ENCODE measurements around the gene RABL3. TPM values are rescaled to one million over a fixed set of nuclear protein-coding genes. Genes with fewer than 3 reads are reported as not detected.

RABL3 gene
- total and polyA plus RNA-seq, 2 of the 13 experiments (the other 11 are each of a cell fraction or from before 2014, with no cell fraction given), result 4.8 to 31.9 TPM

DNA sequence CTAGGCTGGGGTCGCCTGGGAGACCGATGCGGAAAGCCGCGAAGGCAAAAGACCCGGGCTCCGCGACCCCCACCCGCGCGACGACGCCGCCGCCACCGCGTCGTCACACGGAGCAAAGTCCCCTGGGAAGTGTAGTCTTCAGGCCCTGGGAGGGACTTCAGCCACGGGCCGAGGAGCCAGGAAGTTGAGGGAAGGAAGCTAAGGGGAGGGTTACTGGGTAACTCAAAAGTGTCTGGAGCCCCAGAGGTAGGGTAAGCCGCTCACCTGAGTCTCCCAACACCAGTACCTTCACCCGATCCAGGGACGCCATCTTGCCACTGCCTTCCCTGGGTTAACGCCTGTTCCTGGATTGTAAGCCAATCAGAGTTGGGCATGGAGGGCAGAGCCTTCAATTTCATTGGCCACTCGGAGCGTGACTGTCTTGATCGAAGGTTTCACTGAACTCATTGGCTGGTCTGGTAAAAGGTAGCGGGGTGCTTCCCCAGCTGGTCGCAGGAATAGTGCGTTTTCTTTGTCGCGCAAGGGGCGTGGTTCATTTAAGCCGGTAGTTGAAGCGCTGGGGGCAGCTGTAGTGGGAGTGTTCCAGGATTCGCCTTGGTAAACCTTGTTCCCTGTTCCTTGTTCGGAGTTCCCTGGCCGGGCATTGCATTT is at the start of gene RABL3, which contains the start of gene GTF2E1 (continued):
- TF ChIP-seq, protein P1, sequence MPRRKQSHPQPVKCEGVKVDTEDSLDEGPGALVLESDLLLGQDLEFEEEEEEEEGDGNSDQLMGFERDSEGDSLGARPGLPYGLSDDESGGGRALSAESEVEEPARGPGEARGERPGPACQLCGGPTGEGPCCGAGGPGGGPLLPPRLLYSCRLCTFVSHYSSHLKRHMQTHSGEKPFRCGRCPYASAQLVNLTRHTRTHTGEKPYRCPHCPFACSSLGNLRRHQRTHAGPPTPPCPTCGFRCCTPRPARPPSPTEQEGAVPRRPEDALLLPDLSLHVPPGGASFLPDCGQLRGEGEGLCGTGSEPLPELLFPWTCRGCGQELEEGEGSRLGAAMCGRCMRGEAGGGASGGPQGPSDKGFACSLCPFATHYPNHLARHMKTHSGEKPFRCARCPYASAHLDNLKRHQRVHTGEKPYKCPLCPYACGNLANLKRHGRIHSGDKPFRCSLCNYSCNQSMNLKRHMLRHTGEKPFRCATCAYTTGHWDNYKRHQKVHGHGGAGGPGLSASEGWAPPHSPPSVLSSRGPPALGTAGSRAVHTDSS (CRISPR knock-in tag; conservative IDR thresholded peaks at IDR 0.05), result no peak
- TF ChIP-seq ZFY (CRISPR knock-in tag; IDR thresholded peaks at IDR 0.05) (peak; percentile 70; the same call in 1 of the 2 replicates), POGZ (CRISPR knock-in tag; IDR thresholded peaks at IDR 0.05) (peak; percentile 98), SIN3A (IDR thresholded peaks at IDR 0.05; ENCODE audit: borderline replicate concordance, low read depth, low read length) (peak; percentile 96), ZNF788 (CRISPR knock-in tag; IDR thresholded peaks at IDR 0.05; ENCODE audit: borderline replicate concordance) (peak; percentile 68), TBX2 (CRISPR knock-in tag; IDR thresholded peaks at IDR 0.05; ENCODE audit: borderline replicate concordance) (peak; percentile 63; the same call in 1 of the 2 replicates), SALL1 (CRISPR knock-in tag; IDR thresholded peaks at IDR 0.05) (peak; percentile 45; the same call in 1 of the 2 replicates), SRSF1 (optimal IDR thresholded peaks at IDR 0.05; ENCODE audit: low read depth, low read length) (peak; percentile 72), ZNF143 (CRISPR knock-in tag; IDR thresholded peaks at IDR 0.05) (peak; percentile 93), ZFP90 (CRISPR knock-in tag; IDR thresholded peaks at IDR 0.05; ENCODE audit: borderline replicate concordance) (peak; percentile 59; the same call in 1 of the 2 replicates), SNAI1 (CRISPR knock-in tag; IDR thresholded peaks at IDR 0.05; ENCODE audit: borderline replicate concordance) (peak; percentile 62; the same call in 1 of the 2 replicates), HIVEP1 (CRISPR knock-in tag; IDR thresholded peaks at IDR 0.05) (peak; percentile 60), PHF8 (CRISPR knock-in tag; IDR thresholded peaks at IDR 0.05) (peak; percentile 83)
- TF ChIP-seq, protein P2, sequence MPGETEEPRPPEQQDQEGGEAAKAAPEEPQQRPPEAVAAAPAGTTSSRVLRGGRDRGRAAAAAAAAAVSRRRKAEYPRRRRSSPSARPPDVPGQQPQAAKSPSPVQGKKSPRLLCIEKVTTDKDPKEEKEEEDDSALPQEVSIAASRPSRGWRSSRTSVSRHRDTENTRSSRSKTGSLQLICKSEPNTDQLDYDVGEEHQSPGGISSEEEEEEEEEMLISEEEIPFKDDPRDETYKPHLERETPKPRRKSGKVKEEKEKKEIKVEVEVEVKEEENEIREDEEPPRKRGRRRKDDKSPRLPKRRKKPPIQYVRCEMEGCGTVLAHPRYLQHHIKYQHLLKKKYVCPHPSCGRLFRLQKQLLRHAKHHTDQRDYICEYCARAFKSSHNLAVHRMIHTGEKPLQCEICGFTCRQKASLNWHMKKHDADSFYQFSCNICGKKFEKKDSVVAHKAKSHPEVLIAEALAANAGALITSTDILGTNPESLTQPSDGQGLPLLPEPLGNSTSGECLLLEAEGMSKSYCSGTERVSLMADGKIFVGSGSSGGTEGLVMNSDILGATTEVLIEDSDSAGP (CRISPR knock-in tag; IDR thresholded peaks at IDR 0.05; ENCODE audit: borderline replicate concordance), result peak; percentile 47; the same call in 1 of the 2 replicates
- TF ChIP-seq, protein P3, sequence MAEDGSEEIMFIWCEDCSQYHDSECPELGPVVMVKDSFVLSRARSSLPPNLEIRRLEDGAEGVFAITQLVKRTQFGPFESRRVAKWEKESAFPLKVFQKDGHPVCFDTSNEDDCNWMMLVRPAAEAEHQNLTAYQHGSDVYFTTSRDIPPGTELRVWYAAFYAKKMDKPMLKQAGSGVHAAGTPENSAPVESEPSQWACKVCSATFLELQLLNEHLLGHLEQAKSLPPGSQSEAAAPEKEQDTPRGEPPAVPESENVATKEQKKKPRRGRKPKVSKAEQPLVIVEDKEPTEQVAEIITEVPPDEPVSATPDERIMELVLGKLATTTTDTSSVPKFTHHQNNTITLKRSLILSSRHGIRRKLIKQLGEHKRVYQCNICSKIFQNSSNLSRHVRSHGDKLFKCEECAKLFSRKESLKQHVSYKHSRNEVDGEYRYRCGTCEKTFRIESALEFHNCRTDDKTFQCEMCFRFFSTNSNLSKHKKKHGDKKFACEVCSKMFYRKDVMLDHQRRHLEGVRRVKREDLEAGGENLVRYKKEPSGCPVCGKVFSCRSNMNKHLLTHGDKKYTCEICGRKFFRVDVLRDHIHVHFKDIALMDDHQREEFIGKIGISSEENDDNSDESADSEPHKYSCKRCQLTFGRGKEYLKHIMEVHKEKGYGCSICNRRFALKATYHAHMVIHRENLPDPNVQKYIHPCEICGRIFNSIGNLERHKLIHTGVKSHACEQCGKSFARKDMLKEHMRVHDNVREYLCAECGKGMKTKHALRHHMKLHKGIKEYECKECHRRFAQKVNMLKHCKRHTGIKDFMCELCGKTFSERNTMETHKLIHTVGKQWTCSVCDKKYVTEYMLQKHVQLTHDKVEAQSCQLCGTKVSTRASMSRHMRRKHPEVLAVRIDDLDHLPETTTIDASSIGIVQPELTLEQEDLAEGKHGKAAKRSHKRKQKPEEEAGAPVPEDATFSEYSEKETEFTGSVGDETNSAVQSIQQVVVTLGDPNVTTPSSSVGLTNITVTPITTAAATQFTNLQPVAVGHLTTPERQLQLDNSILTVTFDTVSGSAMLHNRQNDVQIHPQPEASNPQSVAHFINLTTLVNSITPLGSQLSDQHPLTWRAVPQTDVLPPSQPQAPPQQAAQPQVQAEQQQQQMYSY (CRISPR knock-in tag; IDR thresholded peaks at IDR 0.05), result 0 out of 2 replicates have a peak, but pooled peaks have one; percentile 0
- TF ChIP-seq, protein P4, sequence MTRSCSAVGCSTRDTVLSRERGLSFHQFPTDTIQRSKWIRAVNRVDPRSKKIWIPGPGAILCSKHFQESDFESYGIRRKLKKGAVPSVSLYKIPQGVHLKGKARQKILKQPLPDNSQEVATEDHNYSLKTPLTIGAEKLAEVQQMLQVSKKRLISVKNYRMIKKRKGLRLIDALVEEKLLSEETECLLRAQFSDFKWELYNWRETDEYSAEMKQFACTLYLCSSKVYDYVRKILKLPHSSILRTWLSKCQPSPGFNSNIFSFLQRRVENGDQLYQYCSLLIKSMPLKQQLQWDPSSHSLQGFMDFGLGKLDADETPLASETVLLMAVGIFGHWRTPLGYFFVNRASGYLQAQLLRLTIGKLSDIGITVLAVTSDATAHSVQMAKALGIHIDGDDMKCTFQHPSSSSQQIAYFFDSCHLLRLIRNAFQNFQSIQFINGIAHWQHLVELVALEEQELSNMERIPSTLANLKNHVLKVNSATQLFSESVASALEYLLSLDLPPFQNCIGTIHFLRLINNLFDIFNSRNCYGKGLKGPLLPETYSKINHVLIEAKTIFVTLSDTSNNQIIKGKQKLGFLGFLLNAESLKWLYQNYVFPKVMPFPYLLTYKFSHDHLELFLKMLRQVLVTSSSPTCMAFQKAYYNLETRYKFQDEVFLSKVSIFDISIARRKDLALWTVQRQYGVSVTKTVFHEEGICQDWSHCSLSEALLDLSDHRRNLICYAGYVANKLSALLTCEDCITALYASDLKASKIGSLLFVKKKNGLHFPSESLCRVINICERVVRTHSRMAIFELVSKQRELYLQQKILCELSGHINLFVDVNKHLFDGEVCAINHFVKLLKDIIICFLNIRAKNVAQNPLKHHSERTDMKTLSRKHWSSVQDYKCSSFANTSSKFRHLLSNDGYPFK (CRISPR knock-in tag; IDR thresholded peaks at IDR 0.05; ENCODE audit: borderline replicate concordance), result peak; percentile 80; the same call in 1 of the 2 replicates
- TF ChIP-seq, protein P5, sequence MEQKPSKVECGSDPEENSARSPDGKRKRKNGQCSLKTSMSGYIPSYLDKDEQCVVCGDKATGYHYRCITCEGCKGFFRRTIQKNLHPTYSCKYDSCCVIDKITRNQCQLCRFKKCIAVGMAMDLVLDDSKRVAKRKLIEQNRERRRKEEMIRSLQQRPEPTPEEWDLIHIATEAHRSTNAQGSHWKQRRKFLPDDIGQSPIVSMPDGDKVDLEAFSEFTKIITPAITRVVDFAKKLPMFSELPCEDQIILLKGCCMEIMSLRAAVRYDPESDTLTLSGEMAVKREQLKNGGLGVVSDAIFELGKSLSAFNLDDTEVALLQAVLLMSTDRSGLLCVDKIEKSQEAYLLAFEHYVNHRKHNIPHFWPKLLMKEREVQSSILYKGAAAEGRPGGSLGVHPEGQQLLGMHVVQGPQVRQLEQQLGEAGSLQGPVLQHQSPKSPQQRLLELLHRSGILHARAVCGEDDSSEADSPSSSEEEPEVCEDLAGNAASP (CRISPR knock-in tag; IDR thresholded peaks at IDR 0.05; ENCODE audit: borderline replicate concordance), result peak; percentile 48; the same call in 1 of the 2 replicates

Data from HepG2 (cell line).